ENCODE data around the gene TMEM14C.
A peak's percentile ranks its signal among the peaks of the same experiment; 100 is the strongest.

- peak; percentile 67 for TF ChIP-seq POLR2A (IDR thresholded peaks at IDR 0.05; ENCODE audit: low read length)
- no peak for TF ChIP-seq CTCF (IDR thresholded peaks at IDR 0.05)
- no peak for TF ChIP-seq RFX5 (IDR thresholded peaks at IDR 0.05)
- no peak for TF ChIP-seq SREBF2 (IDR thresholded peaks at IDR 0.05)
- TF ChIP-seq CEBPB (IDR thresholded peaks at IDR 0.05): peak; percentile 59 to 78; a peak in 2 of 4 replicates
- TF ChIP-seq KDM1A (IDR thresholded peaks at IDR 0.05; ENCODE audit: low read depth): no peak
- TF ChIP-seq, protein P1, sequence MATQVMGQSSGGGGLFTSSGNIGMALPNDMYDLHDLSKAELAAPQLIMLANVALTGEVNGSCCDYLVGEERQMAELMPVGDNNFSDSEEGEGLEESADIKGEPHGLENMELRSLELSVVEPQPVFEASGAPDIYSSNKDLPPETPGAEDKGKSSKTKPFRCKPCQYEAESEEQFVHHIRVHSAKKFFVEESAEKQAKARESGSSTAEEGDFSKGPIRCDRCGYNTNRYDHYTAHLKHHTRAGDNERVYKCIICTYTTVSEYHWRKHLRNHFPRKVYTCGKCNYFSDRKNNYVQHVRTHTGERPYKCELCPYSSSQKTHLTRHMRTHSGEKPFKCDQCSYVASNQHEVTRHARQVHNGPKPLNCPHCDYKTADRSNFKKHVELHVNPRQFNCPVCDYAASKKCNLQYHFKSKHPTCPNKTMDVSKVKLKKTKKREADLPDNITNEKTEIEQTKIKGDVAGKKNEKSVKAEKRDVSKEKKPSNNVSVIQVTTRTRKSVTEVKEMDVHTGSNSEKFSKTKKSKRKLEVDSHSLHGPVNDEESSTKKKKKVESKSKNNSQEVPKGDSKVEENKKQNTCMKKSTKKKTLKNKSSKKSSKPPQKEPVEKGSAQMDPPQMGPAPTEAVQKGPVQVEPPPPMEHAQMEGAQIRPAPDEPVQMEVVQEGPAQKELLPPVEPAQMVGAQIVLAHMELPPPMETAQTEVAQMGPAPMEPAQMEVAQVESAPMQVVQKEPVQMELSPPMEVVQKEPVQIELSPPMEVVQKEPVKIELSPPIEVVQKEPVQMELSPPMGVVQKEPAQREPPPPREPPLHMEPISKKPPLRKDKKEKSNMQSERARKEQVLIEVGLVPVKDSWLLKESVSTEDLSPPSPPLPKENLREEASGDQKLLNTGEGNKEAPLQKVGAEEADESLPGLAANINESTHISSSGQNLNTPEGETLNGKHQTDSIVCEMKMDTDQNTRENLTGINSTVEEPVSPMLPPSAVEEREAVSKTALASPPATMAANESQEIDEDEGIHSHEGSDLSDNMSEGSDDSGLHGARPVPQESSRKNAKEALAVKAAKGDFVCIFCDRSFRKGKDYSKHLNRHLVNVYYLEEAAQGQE (IDR thresholded peaks at IDR 0.05): no peak
- no peak for TF ChIP-seq EP300 (IDR thresholded peaks at IDR 0.05)
- no peak for TF ChIP-seq MAFK (IDR thresholded peaks at IDR 0.05; ENCODE audit: partially characterized antibody)
- no peak for TF ChIP-seq JUNB (IDR thresholded peaks at IDR 0.05)
- TF ChIP-seq HOXB13 (CRISPR knock-in tag; IDR thresholded peaks at IDR 0.05; ENCODE audit: low read depth): no peak
- no peak for TF ChIP-seq EHMT2 (IDR thresholded peaks at IDR 0.05; ENCODE audit: low read depth)
- no peak for TF ChIP-seq HDAC2 (IDR thresholded peaks at IDR 0.05)
Measured at GRCh38 chr6:10722820-10723566, at the start of gene TMEM14C.

Data from A549 (cell line).